GM12878 (cell line): Measurements from ENCODE around the gene EIF4B. TPM values are rescaled to one million over a fixed set of nuclear protein-coding genes. Genes with fewer than 3 reads are reported as not detected.
A peak's percentile ranks its signal among the peaks of the same experiment; 100 is the strongest.
"Not testable (repeated sequence)": the region's sequence is repeated elsewhere in the genome, so short reads cannot be mapped to it uniquely, and the experiment has no call there.

Experiments used
- ATAC-seq: fragments of 200-7000 bp; cut with Tn5 transposase; 3 replicates; pipeline ENCODE4 v1.9.1; 2020; ENCODE audit warnings: mild to moderate bottlenecking, moderate library complexity
- BruUV-seq: library from RNA; stranded (reverse); fragments of 400-500 nt; replicated peaks from 2 replicates; lab custom pipeline; 2021; lab: Mats Ljungman, UMichigan
- CTCF ChIA-PET: fragments of 300-600 bp; sonication (Branson Sonifier 250); formaldehyde crosslinking; extraction: SDS; loops from one replicate; lab custom pipeline; 2021; ENCODE audit warnings: inconsistent platforms; lab: Yijun Ruan, JAX
- POLR2A ChIA-PET: fragments of 350-600 bp; formaldehyde crosslinking; extraction: SDS; loops from one replicate; lab custom pipeline; 2021; ENCODE audit warnings: inconsistent platforms; lab: Charles Lee
- RAD21 ChIA-PET: fragments of 300-600 bp; sonication (Branson Sonifier 250); formaldehyde crosslinking; loops from one replicate; lab custom pipeline; 2023; ENCODE audit warnings: antibody characterized with exemption; ENCODE audit not compliant: unreplicated experiment; lab: Charles Lee
- SMC1A ChIA-PET: fragments of 300-600 bp; sonication (Branson Sonifier 250); formaldehyde crosslinking; loops from one replicate; lab custom pipeline; 2023; ENCODE audit not compliant: unreplicated experiment, uncharacterized antibody; lab: Charles Lee
- DNase-seq: peaks from one replicate; pipeline ENCODE4 v3.0.0-alpha.2; 2011; ENCODE audit warnings: low read depth, low spot score
- FAIRE-seq: peaks from 3 replicates; lab custom pipeline; 2011; peaks lifted over from hg19 to GRCh38; lab: Jason Lieb, UNC
- H2AFZ ChIP-seq: 2 replicates; pipeline ENCODE4 v1.6.0; 2011; ENCODE audit warnings: low read depth, low read length, control low read depth; ENCODE audit not compliant: control insufficient read depth
- H3K27ac ChIP-seq: 2 replicates; pipeline ENCODE4 v1.5.1; 2011; ENCODE audit warnings: control low read depth; ENCODE audit not compliant: control insufficient read depth, insufficient read depth
- H3K27me3 ChIP-seq, 2 experiments: replicated peaks in 1 of 2; 2 replicates each; pipeline versions ENCODE4 v1.6.0 to v1.6.1; 2011; ENCODE audit warnings: low read length in 1 of 2; ENCODE audit not compliant: control insufficient read depth in 2 of 2, insufficient read depth in 2 of 2
- H3K36me3 ChIP-seq, 2 experiments: 2 replicates each; pipeline ENCODE4 v1.5.1; 2011; ENCODE audit warnings: low read length in 1 of 2; ENCODE audit not compliant: control insufficient read depth in 2 of 2, insufficient read depth in 2 of 2
- H3K4me1 ChIP-seq: 2 replicates; pipeline ENCODE4 v1.6.1; 2011; ENCODE audit warnings: mild to moderate bottlenecking, low read length, moderate library complexity, mixed read lengths; ENCODE audit not compliant: control insufficient read depth, insufficient read depth
- H3K4me2 ChIP-seq: 2 replicates; pipeline ENCODE4 v1.6.0; 2011; ENCODE audit warnings: control low read depth; ENCODE audit not compliant: control insufficient read depth, insufficient read depth
- H3K4me3 ChIP-seq: fragments of 200-600 bp; sonication (generic); 2 replicates; pipeline ENCODE4 v1.5.1; 2016
- H3K79me2 ChIP-seq: 2 replicates; pipeline ENCODE4 v1.6.0; 2011; ENCODE audit warnings: low read length; ENCODE audit not compliant: control insufficient read depth, insufficient read depth
- H3K9ac ChIP-seq: 2 replicates; pipeline ENCODE4 v1.8.0; 2011; ENCODE audit warnings: low read length, control low read depth, mixed read lengths; ENCODE audit not compliant: control insufficient read depth, insufficient read depth
- H3K9me3 ChIP-seq: replicated peaks from 3 replicates; pipeline ENCODE4 v1.5.1; 2011; ENCODE audit warnings: mild to moderate bottlenecking, low read length; ENCODE audit not compliant: control insufficient read depth, insufficient read depth
- H4K20me1 ChIP-seq: 2 replicates; pipeline ENCODE4 v1.6.0; 2011; ENCODE audit not compliant: control insufficient read depth, insufficient read depth
- MEF2A ChIP-seq: IDR thresholded peaks from 2 replicates; pipeline ENCODE4 v1.6.1; 2011; ENCODE audit warnings: low read depth, mild to moderate bottlenecking, low read length, moderate library complexity; ENCODE audit not compliant: insufficient read depth
- SMC3 ChIP-seq: IDR thresholded peaks from 2 replicates; pipeline ENCODE4 v1.6.1; 2011; ENCODE audit warnings: low read length, improper control_type of control experiment, borderline replicate concordance
- WGBS: methylation state at CpG from one replicate; pipeline ENCODE4 v1.1.6; 2016; ENCODE audit warnings: low lambda C conversion rate; ENCODE audit not compliant: insufficient replicate concordance, insufficient coverage; ENCODE audit errors: missing lambda C conversion rate; 5-methylcytosine and 5-hydroxymethylcytosine counted together
- in situ Hi-C: fragments of 300-500 bp; cut with MboI; formaldehyde crosslinking; loops from 9 replicates; pipeline ENCODE4 v1.14.3; 2018; ENCODE audit warnings: mixed read lengths
- intact Hi-C: fragments of 100-400 bp; cut with micrococcal nuclease; formaldehyde crosslinking; loops from one replicate; pipeline ENCODE4 v1.14.2; 2022; ENCODE audit not compliant: unreplicated experiment
- polyA plus RNA-seq, 11 experiments: library from polyadenylated mRNA; depleted of rRNA in 4 of 11; unstranded in 6 of 11; stranded (reverse) in 5 of 11; fragments of >200 nt; fragmentation: Nextera tagmentation in 4 of 11; fragmentation: Illumina TruSeq in 1 of 11; extraction: Ambion mirVana in 4 of 11; extraction: Trizol in 1 of 11; gene quantifications; 1 replicate in 1 of 11; 2 replicates in 10 of 11; pipeline versions ENCODE4 v1.2.1 to v1.2.3, GENCODE V29; 2011 to 2016; ENCODE audit warnings: inconsistent platforms in 2 of 11, missing spikeins in 2 of 11, low read depth in 1 of 11
- total RNA-seq, 4 experiments: library from RNA; depleted of rRNA in 3 of 4; stranded (reverse); fragments of >200 nt in 3 of 4; fragmentation: Illumina TruSeq in 1 of 4; extraction: Trizol in 1 of 4; gene quantifications; 2 replicates each; pipeline versions ENCODE4 v1.2.1 to v1.2.3, GENCODE V29; 2013 to 2021
- TF ChIP-seq, protein P1 (sequence below), 3 experiments: IDR thresholded peaks in 2 of 3; conservative IDR thresholded peaks in 1 of 3; 2 replicates each; pipeline ENCODE4 v1.5.1; 2011; ENCODE audit warnings: low read depth in 3 of 3, low read length in 3 of 3, mild to moderate bottlenecking in 3 of 3, control low read depth in 2 of 3, moderate library complexity in 2 of 3, inconsistent platforms in 1 of 3, mixed read lengths in 1 of 3; ENCODE audit not compliant: control insufficient read depth in 2 of 3, insufficient read depth in 1 of 3; ENCODE audit errors: extremely low read depth in 1 of 3

Gene EIF4B
- total and polyA plus RNA-seq, 10 of the 15 experiments (the other 5 are each of a cell fraction or from before 2014, with no cell fraction given) = 123 to 752 (median 431) TPM

DNA sequence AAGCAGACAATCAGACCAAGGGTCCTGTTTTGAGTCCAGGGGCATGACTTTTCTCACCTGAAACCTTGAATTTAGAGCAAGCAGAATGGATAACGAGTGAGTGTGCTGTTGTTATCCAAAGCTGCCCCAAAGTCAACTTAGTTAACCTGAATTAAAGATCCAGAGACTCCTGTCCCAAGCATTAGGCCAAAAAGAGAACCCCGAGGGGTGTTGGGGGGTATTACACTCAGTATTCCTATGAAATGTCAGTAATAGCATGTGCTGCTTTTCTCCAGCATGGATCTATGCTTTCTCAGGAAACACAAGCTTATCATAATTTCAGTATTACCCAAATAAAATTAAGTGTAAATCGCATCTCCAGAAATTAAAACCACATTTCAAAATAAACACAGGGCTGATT, 19.0 kb downstream of the EIF4B start:
- RAD21 ChIA-PET = interaction anchor here (0.8 kb wide), 1 partner anchor 173 kb away, joined by 3 read pairs; no protein-coding TSS in a partner anchor
- intact Hi-C loops = no loop called here

DNA sequence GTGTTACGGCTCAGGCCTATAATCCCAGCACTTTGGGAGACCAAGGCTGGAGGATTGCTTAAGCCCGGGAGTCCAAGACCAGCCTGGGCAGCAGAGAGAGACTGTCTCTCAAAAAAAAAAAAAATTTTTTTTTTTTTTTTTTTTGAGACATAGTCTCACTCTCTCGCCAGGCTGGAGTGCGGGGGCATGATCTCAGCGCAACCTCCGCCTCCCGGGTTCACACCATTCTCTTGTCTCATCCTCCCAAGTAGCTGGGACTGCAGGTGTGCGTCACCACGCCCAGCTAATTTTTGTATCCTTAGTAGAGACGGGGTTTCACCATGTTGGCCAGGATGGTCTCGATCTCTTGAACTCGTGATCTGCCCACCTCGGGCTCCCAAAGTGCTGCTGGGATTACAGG, 20.8 kb downstream of the EIF4B start:
- 89% methylated on average over 11 of the region's 13 CpGs for WGBS
- in situ Hi-C loops = loop anchor here (10.0 kb wide), 1 partner anchor 448 kb away; no protein-coding TSS in a partner anchor
- RAD21 ChIA-PET, H3K4me2 ChIP-seq, BruUV-seq, ATAC-seq, intact Hi-C loops, FAIRE-seq, DNase-seq, H3K4me3 ChIP-seq, H3K9ac ChIP-seq, H3K4me1 ChIP-seq, H3K27me3 ChIP-seq, H3K79me2 ChIP-seq, H2AFZ ChIP-seq, H4K20me1 ChIP-seq, H3K9me3 ChIP-seq, H3K27ac ChIP-seq: not testable (repeated sequence)
- ChIA-PET POLR2A (interaction anchor here (1.2 kb wide), 1 partner anchor 20 kb away, joined by 5 read pairs; no protein-coding TSS in a partner anchor), SMC1A (interaction anchor here (0.7 kb wide), 1 partner anchor 325 kb away, joined by 3 read pairs; no protein-coding TSS in a partner anchor), CTCF (interaction anchor here (0.9 to 2.0 kb wide), 4 partner anchors 10 to 72 kb away, joined by 3 to 8 read pairs (median 4); no protein-coding TSS in a partner anchor)
- H3K36me3 ChIP-seq = peaks cover 17 to 50% of the 10 kb centered on the region in 2 experiments

More for the DNA sequence above, 19.0 kb downstream of the EIF4B start:
- H3K4me1 ChIP-seq = no peaks in the 10 kb centered on the region
- no peak overlapping the region for H2AFZ ChIP-seq
- H3K4me2 ChIP-seq = no peak overlapping the region
- H3K79me2 ChIP-seq = no peaks in the 10 kb centered on the region; the same call in 1 of the 2 replicates
- H3K36me3 ChIP-seq = peaks cover 13 to 52% of the 10 kb centered on the region in 2 experiments
- TF ChIP-seq, protein P1, sequence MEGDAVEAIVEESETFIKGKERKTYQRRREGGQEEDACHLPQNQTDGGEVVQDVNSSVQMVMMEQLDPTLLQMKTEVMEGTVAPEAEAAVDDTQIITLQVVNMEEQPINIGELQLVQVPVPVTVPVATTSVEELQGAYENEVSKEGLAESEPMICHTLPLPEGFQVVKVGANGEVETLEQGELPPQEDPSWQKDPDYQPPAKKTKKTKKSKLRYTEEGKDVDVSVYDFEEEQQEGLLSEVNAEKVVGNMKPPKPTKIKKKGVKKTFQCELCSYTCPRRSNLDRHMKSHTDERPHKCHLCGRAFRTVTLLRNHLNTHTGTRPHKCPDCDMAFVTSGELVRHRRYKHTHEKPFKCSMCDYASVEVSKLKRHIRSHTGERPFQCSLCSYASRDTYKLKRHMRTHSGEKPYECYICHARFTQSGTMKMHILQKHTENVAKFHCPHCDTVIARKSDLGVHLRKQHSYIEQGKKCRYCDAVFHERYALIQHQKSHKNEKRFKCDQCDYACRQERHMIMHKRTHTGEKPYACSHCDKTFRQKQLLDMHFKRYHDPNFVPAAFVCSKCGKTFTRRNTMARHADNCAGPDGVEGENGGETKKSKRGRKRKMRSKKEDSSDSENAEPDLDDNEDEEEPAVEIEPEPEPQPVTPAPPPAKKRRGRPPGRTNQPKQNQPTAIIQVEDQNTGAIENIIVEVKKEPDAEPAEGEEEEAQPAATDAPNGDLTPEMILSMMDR (IDR thresholded peaks at IDR 0.05 in 2 of 3, conservative IDR thresholded peaks at IDR 0.05 in 1 of 3; ENCODE audit: control insufficient read depth in 2 of 3, extremely low read depth in 1 of 3, insufficient read depth in 1 of 3, low read depth in 3 of 3, low read length in 3 of 3) = 0 out of 6 replicates have a peak, but pooled peaks of 1 of the 3 experiments have one; percentile 2
- no peak for TF ChIP-seq MEF2A
- TF ChIP-seq SMC3 = no peak
- no peaks in the 10 kb centered on the region for H4K20me1 ChIP-seq
- no peak overlapping the region for H3K27ac ChIP-seq
- FAIRE-seq (no peak), ATAC-seq (no peak), DNase-seq (no peak)
- H3K4me3 ChIP-seq = no peak overlapping the region
- ChIA-PET SMC1A (interaction anchor here (0.6 kb wide), 2 partner anchors 18 to 144 kb away, joined by 3 read pairs; no protein-coding TSS in a partner anchor), POLR2A (interaction anchor here (0.5 to 1.4 kb wide), 3 partner anchors 13 to 48 kb away, joined by 3 read pairs; partner anchors contain the start of gene EIF4B), CTCF (interaction anchor here (1.1 to 1.6 kb wide), 2 partner anchors 10 to 21 kb away, joined by 3 to 4 read pairs; no protein-coding TSS in a partner anchor)
- no TSS peak for BruUV-seq
- no peak overlapping the region for H3K9ac ChIP-seq
- 82% methylated on average over 3 of the region's 3 CpGs for WGBS
- H3K27me3 ChIP-seq = no peaks in the 10 kb centered on the region
- in situ Hi-C loops = loop anchor here (10.0 kb wide), 1 partner anchor 450 kb away; no protein-coding TSS in a partner anchor
- H3K9me3 ChIP-seq = no peaks in the 10 kb centered on the region
